Measurements from ENCODE around the gene SYNRG.
A peak's percentile ranks its signal among the peaks of the same experiment; 100 is the strongest.

Gene SYNRG

DNA sequence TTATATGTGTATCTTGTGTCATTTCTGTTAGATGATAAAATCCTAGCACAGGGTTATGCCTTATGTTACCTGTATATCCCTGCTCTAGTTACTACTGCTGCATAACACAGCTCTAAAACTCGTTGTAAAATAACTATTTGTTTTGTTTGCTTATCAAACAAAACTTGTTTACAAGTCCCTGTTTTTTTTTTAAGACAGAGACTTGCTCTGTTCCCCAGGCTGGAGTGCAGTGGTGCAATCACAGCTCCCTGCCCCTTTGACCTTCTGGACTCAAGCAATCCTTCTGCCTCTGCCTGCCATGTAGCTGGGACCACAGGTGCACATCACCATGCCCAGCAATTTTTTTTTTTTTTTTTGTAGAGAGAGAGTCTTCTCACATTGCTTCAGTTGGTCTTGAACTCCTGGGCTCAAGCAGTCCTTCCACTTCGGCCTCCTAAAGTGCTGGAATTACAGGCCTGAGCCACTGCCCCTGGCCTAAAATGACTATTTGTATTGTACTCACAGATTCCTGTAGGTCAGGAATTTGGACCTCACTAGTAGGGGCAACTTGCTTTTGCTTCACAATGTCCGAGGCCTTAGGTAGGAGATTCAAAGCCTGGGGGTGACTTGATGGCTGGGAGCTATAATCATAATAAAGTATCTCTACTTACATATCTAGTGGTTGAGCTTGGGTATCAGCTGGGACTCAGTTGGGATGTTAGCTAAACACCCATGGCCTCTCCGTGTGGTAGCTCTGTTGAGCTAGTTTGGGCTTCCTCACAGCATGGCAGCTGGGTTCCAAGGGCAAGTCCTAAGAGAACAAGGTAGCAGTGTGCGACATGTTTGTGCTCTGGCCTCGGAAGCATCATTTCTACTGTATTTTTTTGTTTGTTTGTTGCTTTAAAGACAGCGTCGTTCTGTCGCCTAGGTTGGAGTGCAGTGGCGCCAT is 106.9 kb downstream of the SYNRG start:
- no peak for DNase-seq

DNA sequence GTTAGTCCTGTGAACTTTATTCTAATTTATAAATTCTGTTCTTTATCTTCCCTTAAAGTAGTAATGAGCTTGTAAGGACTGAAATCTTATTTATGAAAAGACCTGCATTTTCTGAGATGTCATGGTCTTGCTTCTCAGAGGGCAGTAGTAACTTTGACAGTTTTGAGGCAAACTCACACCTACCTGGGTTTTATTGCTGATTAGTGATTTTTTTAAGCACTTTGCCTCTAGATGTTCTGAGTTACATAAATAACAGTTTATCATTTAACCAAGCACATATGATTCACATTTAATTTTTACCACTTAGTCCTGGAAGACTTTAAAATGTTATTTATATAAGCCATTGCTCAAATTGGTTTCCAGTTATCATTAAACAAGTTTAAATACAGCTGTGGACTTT is 108.8 kb downstream of the SYNRG start:
- no peak for DNase-seq

DNA sequence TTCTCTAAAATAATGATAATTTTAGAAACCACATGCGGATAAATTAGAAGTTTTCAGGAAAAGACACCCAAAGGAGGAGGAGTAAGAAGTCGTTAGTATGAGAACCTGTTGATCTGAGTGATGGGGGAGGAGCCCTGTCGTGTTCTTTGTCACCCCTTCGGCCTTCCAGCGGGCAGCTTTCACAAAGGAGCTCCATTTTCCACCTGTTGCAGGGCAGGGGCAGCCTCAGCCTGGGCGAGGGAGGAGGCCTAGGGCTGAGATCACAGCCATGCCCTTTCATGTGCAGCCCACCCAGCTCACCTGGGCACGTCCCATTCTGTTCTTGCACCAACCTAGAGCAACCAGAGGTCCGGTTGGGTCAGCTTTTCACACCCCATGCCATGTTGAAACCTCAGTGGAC is 114.2 kb downstream of the SYNRG start:
- no peak for DNase-seq

DNA sequence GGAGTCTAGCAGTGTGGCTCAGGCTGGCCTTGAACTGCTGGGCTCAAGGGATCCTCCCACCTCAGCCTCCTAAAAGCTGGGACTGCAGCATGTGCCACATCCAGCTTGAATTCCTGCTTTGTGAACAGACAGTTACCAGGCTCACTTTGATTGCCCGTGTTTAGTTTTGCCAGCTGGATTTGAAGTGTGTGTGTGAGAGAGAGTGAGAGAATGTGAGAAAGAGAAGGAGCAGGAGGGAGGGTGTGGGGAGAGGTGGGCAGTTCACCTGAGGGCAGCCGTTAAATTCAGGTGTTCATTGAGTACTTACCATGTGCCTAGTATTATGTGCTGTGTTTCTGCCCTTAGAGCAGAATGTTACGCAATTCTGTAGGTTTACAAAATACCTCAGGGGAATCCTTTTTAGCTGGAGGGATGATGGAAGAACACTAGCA is 114.8 kb downstream of the SYNRG start:
- no peak for DNase-seq

DNA sequence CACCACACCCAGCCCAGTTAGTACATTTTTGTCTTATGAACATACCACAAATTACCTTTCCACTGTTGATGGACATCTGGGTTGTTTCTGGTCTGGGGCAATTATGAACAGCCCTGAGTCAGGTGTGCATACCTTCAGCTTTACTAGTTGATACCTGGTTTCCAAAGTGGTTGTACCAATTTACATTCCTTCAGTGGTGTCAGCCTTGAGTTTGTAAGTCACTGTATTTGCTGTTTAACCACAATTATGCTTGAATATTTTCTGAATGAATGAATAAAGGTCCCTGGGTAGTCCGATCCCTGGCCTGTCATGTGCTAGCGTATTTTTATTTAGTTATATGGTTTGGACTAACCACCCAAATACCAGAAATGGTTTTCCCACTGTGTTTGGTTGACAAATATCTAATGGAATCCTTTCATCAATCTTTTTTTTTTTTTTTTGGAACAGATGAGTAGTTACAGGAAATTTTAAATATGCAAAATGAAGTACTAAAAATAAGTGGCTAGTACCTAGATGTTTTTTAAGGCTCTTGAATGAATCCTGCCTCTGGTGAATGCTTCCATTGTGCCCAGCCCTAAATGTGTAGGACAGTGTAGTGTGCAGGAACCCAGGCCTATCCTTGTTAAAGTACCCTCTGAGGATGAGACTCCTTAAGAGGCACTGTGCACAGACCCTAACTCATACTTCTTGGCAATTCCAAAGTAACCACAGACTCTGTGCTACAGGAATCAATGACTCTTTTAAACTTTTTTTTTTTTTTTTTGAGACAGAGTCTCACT is 115.8 kb downstream of the SYNRG start:
- DNase-seq = peak in 1 of 2 experiments; percentile 6

DNA sequence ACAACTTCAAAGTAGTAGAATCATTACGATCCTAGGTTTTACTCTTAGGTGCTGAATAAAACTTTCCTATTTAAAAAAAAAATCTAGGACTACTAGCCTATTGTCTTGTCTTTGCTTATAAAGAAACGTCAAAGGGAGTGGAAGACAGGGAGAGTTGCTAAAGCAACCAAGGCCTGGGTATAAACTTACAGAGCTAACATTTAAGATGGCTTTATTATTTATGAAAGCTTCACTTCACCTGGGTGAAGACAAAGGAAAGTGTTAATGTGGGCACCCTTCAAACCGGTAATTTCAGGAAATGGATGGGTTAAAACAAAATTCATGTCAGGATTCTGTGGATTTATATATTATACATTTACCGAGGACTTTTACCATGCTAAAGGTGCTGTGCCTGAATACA is 117.1 kb downstream of the SYNRG start:
- DNase-seq = no peak

DNA sequence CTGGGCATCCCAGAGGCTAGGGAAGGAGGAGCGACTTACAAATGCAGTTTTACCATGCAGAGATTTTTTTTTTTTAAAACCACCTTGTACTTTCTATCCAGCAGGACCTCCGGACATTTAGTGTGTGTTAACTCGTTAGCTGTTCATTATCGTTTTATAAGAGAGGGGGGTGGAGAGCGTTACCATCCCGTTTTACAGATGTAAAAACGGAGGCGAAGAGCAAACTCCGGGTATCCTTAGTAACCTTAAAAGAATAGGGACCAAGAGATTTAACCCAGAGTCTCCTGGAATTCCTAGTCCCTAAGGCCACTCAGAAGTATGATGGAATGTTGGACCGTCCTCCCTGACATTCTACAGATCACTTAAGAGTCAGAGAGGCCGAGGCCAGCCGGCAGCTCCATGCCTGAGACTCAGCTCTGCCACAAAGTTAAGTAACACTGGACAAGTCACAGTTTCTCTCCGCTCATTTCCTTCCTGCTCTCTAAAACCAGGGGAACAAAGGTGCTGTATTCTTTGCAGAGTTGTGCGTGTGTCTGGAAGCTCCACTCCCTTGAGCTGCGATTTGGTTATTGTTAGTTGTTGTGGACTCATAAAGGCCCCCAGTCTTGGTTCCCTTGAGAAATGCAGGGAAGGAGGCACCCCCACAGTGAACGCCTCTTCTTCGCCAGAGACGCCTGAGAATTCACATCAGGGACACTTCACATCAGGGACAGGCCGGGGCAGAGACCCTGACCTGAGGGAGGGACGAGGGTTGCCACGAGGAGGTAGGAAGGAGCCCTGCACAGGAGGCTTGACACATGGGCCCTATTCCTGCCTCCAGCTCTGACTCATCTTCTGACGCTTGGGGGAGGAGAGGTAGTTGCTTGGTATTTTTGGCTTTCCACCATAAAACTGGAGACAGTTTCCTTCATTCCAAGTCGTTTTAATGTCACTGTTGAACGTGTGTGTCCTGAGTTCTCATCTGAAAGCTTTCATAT is 118.3 kb downstream of the SYNRG start:
- peak in 1 of 2 experiments; percentile 48 for DNase-seq

DNA sequence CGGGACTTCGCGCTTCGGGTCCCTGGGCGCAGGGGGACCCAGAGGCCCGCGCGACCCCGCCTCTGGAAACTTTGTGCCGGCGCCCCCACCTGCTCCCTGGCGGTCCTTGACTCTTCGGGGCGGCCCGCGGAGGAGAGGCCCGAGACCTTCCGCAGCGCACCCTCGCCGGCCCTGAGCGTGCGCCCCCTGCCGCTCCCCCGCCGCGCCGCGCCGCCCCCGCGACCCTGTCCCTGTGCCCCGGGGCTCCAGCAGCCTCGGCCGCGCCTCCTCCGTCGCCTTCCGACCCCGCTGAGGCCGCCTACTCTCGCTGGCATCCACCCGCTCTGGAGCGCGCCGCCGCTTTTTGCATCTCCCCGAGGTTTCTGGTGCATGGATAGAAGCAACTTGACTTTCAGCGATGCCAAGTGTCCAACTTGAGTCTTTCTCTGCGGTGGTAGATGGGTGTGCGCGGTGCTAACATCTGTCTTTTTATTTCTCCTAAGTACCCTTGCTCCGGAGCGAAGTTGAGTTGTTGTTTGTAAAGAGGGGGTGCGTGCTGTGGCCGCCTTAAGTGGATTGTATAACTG is 119.1 kb downstream of the SYNRG start:
- peak; percentile 52 to 80 for DNase-seq

DNA sequence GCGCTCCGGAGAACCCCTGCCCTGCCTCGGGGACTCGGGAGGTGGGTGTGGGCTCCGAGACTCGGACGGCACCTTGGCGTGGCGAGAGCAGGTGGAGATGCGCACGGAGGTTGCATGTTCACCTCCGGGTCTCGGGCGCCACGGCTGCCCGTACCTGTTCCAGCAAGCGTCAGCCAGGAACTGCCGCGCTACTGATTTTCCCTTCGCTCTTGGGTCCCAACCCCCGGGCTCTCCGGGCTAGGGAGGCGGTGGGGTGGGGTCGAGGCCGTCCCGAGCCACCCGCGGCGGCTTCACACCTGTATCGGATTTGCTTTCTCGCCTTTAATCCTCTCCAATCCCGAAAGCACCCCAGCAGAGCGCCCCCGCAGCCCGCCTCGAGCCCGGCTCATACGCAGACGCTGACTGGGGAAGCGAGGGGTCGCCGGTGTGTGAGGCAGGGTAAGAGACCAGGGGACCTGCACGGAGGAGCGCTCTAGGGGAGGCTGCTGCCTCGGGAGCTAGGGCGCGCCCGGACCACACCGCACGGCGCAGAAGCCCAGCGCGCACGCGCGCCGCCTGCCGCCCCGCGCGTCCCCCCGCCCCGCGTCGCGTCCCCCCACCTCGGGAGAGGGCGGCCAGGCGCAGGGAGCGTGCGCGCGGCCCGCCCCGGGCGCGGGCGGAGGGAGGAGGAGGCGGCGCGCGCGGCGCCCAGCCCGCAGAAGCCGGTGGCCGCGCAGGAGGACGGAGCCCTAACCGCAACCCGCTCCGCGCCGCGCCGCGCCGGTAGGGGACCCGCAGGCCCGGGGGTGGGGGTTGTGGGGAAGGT is 119.8 kb downstream of the SYNRG start, which contains the start of gene DUSP14:
Gene DUSP14 (plus strand): TSS at position 695 of the 805 bp plus-strand sequence. CDS start 22,382 bp downstream, outside the sequence.
- DNase-seq = peak; percentile 64 to 96

DNA sequence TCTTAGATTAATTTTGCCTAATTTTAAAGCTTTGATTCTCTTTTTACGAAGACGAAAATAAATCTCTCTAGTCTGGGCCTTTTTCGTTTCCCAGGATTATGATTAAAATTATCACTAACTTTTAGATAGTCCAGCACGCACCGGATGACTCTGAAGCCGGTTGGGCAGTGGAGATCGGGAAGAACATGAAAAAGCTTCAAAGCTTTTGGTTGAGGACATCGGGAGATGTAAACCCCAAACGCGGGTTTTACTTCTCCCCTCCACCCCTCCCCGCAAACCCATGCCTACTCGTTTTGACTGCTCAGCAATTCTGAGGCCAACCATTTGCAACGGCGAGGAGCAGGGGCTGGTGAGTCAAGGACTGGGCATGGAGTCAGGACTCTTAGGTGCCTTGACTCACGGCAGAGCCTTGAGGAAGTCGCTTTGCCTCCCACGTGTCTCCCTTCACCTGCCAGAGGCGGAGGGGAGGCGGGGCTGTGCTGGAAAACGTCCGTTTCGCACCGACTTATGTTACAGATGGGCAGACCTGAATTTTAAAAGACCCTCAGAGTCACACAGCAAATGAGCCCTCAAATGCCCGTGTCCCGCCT is 120.5 kb downstream of the SYNRG start:
- peak; percentile 61 to 87 for DNase-seq

DNA sequence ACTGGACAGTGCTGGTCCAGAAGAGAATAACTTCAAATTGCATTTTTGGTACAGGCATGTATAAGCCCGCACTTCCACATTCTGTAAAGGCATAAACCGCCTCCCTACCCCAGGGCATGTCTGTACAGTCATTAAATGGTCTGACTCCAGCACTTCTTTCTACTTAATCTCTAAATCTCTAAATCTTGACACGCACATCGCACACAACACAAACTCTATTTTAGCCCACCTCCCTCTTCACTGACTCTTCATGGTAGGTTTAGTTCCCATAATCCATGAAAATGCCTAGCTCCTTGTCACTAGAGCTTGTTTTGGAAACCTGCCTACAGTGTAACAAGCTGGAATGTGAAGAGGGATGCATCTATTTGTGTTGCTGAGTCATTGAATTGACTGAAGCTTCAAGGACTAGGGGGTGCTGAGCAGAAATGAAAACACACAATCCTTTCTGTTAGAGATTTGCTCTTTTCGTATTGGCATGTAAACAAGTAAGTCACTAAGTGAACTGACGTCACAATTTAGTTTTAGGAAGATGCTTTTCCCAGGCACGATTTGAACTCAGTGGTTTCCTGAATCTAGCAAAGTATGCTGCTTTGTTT is 121.1 kb downstream of the SYNRG start:
- DNase-seq = peak in 1 of 2 experiments; percentile 32

DNA sequence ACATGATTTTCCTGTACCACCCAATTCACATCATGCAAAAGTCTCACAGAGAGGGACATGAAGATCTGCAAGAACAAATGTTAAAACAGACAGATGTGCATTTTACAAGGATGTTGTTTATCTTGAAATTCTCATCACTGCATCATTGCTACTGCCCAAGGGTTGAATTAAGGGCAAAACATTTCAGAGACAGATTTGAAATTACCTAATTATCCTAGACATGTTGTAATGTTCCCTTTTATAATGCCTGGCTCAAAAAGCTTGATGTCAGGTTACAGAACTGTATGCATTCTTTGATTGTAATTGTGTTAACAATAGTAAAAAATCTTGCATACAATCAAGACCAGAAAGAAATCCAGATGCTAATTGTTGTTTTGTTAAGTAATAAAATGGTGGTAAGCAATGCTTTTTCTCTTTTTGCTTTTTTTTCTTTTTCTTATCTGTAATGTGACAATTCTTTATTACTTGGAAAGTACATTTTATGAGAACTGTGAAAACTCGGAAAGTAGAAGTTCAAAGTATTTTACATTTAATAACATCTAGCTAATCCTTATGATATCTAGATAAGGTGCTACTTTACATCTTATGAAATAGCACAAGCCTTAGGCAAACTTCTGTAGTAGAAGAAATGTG is 123.2 kb downstream of the SYNRG start:
- DNase-seq = no peak

DNA sequence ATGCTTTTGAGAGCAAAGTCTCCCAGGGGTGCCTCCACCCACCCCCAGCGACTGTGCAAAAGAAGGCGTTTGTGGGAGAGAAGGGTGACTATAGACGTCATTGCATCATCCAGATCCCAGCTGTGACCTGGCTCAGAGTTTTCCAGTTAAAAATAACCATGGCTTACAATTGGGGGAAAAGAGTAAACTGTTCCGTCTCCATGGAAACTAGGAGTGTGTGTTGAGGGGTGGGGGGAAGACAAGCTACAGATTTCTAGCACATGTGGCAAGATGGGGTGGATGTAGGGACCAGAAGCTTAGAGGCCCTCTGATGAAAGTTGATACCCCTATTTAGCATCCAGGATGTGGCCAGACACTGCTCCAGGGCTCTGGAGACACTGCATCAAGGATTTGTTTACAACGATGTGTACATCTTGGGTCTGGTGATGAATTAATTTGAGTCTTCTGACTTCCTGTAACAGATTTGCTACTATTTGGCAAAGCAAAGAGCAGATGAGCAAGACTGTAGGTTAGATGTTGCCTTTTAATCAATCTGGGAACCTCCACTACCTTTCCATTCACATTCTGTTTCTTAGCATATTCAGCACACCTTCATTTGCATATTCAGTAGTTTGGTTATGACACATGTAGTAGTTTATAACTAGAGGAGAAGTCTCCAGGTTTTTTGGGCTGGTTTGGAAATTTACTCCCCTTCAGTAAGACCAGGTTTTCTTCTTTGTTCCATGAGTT is 125.7 kb downstream of the SYNRG start:
- DNase-seq = peak; percentile 60 to 63

DNA sequence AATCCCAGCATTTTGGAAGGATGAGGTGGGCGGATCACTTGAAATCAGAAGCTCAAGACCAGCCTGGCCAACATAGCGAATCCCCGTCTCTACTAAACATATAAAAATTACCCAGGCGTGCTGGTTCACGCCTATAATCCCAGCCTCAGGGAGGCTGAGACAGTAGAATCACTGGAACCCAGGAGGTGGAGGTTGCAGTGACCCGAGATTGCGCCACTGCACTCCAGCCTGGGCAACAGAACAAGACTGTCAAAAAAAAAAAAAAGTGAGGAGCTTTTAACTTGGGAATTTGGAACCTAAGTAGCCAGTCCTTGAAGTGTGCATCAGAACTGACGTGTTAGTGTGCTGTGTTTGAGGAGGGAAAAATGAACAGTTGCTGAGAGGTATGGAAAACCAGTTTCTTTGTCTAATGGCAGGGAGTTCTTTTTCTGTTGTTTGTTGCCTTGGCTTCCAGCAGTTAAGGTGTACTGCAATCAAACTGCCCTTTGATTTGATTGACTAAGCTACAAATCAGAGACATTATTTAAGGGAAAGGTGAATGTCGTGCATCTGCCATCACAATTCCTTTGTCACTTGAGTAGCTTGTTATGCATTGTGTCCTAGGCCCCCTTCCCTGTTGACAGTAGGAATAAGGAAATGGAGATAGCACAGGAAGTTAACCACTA is 128.1 kb downstream of the SYNRG start:
- no peak for DNase-seq

DNA sequence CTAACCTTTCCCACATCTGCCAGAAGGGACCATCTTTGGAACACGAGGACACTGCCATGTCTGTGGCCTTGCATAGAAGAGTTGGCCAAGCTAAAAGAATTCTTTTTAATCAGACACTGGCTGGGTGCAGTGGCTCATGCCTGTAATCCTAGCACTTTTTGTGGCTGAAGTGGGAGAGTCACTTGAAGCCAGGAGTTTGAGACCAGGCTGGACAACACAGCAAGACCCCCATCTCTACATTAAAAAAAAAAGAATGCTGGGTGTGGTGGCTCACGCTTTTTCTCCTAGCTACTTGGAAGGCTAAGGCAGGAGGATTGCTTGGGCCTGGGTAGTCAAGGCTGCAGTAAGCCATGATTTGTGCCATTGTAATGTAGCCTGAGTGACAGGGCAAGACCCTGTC is 128.8 kb downstream of the SYNRG start:
- DNase-seq = no peak

DNA sequence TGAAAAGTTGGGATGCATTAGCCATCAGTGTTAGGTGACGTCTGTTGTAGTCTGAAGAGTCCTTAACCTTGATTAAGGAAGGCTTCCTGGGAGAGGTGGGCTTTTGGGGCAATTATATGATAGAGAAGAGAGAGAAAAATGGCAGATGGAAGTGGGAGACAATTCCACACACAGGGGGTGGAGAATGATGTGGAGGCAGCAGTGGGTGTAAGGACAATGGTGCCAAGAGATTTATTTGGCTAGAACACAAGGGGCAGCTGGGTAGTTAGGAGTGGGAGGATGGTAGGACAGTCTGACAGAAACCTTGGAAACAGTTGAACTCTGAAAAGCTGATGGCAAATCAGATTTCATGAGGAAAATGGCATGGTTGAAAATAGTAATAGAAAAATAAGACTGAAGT is 130.2 kb downstream of the SYNRG start:
- no peak for DNase-seq

DNA sequence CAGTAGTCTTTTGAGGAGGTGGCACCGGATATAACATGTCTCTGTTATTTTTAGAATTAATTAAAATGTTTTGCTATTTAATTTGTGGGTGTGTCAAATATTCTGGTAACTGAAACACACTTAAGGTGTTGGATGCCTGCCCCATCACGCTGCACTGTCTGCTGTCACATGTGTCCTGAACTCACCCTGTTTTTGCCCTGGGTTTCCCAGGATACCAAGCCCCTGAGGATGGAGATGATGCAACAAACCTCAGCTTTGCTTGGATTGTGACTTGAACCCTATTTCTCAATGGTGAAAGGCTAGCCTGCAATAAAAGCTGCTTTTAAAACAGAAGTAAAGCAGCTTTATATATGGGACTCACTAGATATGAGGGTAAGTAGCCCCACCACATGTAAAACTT is 131.0 kb downstream of the SYNRG start:
- no peak for DNase-seq

DNA sequence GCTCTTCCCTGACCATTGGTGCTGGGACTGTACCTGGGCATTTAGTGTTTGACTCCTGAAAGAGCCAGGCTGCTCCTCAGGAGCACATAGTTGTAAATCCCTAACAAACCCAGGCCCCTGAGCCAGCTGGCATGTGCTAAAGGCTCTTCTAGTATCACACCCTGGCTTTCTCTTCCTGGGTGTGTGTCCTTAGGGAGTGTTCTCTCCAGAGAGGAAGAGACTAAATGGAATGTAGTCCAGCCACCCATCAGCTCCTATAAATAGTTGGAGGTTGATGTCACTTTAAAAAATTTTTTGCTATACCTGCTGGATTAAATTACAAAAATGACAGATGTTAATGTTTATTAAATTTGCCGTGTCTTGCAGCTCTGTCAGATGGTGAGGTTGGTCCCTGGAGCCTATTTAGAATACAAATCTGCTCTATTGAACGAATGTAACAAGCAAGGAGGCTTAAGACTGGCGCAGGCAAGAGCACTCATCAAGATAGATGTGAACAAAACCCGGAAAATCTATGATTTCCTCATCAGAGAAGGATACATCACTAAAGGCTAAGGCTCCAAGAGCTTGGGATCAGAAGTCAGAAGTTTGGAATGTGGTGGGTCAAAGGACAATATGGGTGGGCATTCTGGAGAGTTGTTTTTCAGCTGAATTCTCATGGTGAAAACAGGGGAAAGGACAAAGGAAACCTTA is 132.6 kb downstream of the SYNRG start:
- DNase-seq = no peak
